DOHH2 (cell line): Measurements from ENCODE around the gene CLCNKA.
"Not testable (repeated sequence)": the region's sequence is repeated elsewhere in the genome, so short reads cannot be mapped to it uniquely, and the experiment has no call there.

ENCODE experiments used
- CTCF ChIP-seq: fragments of 200-600 bp; sonication (generic); IDR thresholded peaks from one replicate; pipeline ENCODE4 v1.5.1; 2014; ENCODE audit warnings: antibody characterized with exemption, mild to moderate bottlenecking, low read depth, low read length; ENCODE audit not compliant: poor library complexity, severe bottlenecking
- EZH2phosphoT487 ChIP-seq: fragments of 200-600 bp; sonication (generic); IDR thresholded peaks from 2 replicates; pipeline ENCODE4 v1.6.1; 2017; ENCODE audit warnings: borderline replicate concordance, mild to moderate bottlenecking, antibody characterized with exemption, low read length, moderate library complexity, mixed read lengths

- TF ChIP-seq CTCF, EZH2phosphoT487: not testable (repeated sequence)
These were observed 36.7 kb downstream of the CLCNKA start for GRCh38 chr1:16058394-16059120.
